Prostate gland (tissue), 2 donors: ENCODE data around the gene RAB19.

ENCODE experiments used
- CTCF ChIP-seq, 4 experiments: fragments of 200-600 bp in 2 of 4; fragments of 450-650 bp in 2 of 4; sonication (generic) in 2 of 4; IDR thresholded peaks; 1 replicate in 3 of 4; 2 replicates in 1 of 4; pipeline ENCODE4 v1.5.1; 2016 to 2019; ENCODE audit warnings: antibody characterized with exemption in 4 of 4, mild to moderate bottlenecking in 2 of 4, moderate library complexity in 2 of 4
- POLR2A ChIP-seq: fragments of 450-650 bp; IDR thresholded peaks from one replicate; pipeline ENCODE4 v1.6.1; 2016; ENCODE audit warnings: antibody characterized with exemption, mild to moderate bottlenecking
- POLR2AphosphoS5 ChIP-seq: sonication (generic); formaldehyde crosslinking; IDR thresholded peaks from one replicate; pipeline ENCODE4 v1.6.1; 2017; ENCODE audit warnings: antibody characterized with exemption

GRCh38 chr7:140448781-140449480 is 45.1 kb downstream of the RAB19 start:
- TF ChIP-seq CTCF (IDR thresholded peaks at IDR 0.05) (no peak), POLR2A (no peak), POLR2AphosphoS5 (no peak)
